ENCODE measurements around the gene ALPL. TPM values are rescaled to one million over a fixed set of nuclear protein-coding genes. Genes with fewer than 3 reads are reported as not detected.

ALPL gene
- polyA plus RNA-seq, 1 donor: 3.0 TPM

DNA sequence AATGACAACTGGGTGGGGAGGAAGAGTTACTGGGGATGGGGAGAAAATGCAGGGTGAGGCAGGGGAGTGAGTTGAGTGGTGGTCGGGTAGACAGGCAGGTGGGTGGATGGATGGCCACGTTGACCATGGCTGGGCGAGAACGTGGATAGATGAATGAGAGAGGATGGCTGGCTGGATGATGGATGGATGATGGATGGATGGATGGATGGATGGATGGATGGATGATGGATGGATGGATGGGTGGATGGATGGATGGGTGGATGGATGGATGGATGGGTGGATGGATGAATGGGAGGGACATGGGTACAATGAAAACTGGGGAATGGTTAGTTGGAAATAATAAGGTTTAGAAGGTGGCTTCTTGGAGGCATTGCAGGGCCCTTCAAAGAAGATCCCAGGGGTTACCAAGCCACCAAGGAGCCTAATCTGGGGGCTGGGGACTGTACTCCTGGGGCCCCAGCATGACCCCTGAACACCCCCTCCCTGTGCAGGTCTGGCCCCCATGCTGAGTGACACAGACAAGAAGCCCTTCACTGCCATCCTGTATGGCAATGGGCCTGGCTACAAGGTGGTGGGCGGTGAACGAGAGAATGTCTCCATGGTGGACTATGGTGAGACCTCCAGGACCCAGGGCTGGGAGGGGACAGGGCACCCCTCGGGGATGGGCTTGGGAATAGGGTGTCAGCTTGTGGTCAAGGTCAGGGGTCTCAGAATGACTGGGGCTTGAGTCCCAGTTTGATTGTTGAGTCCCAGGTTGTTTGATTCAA, 67.0 kb downstream of the ALPL start:
- no peak for DNase-seq (ENCODE audit: low read depth)

- DNase-seq (ENCODE audit: low read depth): no peak
Observed at GRCh38 chr1:21576798-21577187, 67.6 kb downstream of the ALPL start.

DNA sequence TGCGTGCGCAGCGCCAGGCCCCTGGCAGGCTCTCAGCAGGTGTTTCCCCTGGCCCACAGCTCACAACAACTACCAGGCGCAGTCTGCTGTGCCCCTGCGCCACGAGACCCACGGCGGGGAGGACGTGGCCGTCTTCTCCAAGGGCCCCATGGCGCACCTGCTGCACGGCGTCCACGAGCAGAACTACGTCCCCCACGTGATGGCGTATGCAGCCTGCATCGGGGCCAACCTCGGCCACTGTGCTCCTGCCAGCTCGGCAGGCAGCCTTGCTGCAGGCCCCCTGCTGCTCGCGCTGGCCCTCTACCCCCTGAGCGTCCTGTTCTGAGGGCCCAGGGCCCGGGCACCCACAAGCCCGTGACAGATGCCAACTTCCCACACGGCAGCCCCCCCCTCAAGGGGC, 68.1 kb downstream of the ALPL start:
- DNase-seq (ENCODE audit: low read depth): no peak

GRCh38 chr1:21577933-21578332, 68.7 kb downstream of the ALPL start:
- no peak for DNase-seq (ENCODE audit: low read depth)

GRCh38 chr1:21579791-21580190, 70.6 kb downstream of the ALPL start:
- no peak for DNase-seq (ENCODE audit: low read depth)

GRCh38 chr1:21584096-21584495, 74.9 kb downstream of the ALPL start:
- DNase-seq (ENCODE audit: low read depth): no peak

DNA sequence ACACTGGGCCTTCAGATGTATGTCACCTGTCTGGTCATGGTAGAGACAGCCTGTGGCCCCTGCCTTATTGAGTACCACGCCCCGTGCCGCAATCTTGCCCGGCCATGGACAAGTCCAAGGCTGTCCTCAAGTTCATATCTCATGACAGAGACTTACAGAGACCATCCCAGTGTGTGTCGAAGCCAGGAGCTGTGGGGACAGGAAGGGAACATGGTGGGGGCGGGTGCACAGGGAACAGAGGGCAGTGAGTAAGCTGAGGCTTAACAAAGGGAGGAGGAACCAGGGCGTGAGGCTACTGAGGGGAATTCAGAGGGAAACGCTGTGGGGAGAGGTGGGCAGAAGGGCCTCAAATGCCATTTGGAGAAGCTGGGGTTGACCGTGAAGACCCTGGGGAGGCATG, 75.8 kb downstream of the ALPL start:
- no peak for DNase-seq (ENCODE audit: low read depth)

DNA sequence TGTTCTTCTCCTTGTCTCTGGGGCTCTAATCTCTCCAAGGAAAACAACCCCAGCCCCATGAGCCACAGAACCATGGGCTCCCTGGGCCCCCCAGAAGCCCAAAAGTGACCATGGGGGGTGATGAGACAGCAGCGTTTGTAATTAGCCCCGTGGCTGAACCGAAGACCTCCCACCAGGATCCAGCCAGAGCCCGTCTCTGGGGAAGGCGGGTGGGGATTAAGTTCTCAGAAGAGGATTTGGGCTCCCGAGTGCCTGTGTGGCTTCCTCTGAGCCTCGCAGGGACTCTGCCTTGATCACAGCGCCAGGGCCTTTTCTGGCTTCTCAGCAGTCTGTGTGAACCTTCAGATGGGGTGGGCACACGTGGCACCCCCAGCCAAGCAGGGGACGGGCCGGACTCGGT, 77.0 kb downstream of the ALPL start:
- no peak for DNase-seq (ENCODE audit: low read depth)

- DNase-seq (ENCODE audit: low read depth): no peak
Observed at GRCh38 chr1:21586846-21587601, 77.8 kb downstream of the ALPL start.

DNA sequence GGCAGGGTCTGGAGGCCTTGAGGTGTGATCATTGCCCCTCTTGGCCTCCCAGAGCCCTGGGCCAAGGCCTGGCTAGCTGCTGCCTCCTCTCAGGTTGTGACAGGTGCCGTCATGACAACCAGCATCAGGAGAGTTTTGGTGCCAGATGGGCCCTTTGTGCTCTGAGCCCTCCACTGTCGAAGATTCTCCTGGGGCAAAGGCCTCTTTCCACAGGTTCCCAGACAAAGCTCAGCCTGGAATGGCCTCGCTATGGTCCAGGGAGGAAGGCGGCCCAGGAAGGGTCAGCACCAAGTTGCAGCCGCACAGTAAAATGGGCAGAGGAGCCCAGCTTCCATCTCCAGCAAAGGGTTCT, 78.4 kb downstream of the ALPL start:
- DNase-seq (ENCODE audit: low read depth): no peak

DNA sequence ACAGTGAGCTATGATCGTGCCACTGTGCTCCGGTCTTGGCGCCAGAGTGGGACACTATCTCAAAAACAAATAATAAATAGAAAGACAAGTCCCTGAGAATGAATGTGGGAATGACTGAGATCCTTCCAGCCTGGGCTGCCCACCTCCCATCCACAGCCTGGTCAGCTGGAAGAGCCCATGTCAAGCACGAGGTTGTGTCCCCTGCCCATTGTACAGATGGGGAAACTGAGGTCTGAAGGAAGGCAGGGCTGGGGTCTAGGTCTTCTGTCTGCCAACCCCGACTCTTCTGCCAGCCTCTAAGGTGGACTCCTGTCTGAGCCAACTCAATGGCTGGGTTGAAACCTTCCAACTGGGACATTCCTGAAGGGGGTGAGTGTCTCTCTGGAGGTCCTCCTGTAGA, 80.4 kb downstream of the ALPL start:
- no peak for DNase-seq (ENCODE audit: low read depth)

DNA sequence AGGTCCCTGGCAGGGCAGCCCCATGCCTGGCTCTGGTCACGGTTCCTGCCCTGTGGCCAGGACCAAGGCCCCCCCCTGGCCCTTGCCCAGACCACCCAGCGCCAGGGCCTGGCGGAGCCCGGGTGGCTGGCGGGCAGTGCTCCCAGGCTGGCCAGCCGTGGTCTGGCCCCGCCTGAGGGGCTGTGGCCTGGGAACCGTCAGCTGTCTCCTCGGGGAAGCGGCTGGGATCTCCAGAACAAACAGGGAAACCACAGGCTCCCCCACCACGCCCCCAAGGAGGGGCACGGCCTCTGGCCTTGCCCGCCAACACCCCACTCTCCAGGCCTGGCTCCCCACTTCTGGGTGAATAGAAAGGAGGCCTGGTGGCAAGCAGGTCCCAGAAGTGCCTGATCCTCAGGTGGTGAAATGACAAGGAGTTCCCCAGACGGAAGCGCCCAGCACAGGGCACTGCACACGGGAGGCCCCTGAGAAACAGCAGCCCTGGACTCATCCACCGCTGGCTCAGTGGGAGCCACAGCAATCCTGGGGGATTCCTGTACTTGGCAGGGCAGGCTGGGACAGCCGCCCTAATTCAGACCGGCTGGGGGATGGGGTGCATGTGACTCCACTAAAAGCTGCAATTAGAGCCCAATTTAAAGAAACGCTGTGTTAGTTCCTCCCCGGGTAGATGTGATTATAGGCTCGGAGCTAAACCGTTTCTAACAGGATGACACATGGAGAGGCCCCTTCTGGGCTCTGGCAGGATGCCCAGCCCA, 81.1 kb downstream of the ALPL start:
- no peak for DNase-seq (ENCODE audit: low read depth)

GRCh38 chr1:21590934-21591333, 81.7 kb downstream of the ALPL start:
- no peak for DNase-seq (ENCODE audit: low read depth)

GRCh38 chr1:21592086-21592865, 83.1 kb downstream of the ALPL start:
- DNase-seq (ENCODE audit: low read depth): no peak

DNA sequence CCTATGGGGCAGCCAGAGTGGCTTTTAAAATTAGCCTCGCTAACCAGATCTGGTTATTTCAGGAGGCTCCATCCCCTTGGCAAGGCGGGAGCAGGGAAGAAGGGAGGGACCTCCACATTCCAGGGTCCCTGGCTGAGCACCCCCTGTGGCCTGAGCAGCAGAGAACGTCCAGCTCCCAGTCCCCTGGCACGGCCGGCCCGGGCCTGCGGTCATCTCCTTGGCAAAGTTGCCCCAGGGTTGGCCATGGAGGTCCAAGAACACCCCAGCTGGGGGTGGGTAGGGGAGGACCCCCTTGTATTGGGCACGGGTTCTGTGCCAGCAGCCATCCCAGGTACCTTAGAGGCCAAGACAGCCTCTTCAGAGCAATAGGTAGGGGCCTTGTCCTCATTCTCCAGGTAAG, 84.0 kb downstream of the ALPL start:
- DNase-seq (ENCODE audit: low read depth): no peak

DNA sequence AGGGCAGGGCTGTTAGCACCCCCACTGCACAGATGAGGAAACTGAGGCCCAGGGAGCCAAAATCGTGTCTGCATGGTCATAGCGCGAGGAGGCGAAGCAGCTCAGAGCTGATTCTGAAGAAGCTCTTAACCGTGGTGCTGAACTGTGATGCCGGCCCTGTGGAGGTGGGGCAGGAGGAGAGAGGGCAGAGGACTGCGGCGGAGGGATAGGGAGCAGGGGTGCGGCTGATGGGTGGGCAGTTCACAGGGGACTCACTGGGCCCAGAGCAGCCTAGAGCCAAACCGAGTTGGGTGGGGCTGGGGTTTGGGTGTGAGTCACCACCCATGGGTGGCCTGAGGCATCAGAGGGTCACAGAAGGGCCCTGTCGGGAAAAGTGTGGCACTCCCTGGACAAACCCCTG, 85.3 kb downstream of the ALPL start:
- no peak for DNase-seq (ENCODE audit: low read depth)

DNA sequence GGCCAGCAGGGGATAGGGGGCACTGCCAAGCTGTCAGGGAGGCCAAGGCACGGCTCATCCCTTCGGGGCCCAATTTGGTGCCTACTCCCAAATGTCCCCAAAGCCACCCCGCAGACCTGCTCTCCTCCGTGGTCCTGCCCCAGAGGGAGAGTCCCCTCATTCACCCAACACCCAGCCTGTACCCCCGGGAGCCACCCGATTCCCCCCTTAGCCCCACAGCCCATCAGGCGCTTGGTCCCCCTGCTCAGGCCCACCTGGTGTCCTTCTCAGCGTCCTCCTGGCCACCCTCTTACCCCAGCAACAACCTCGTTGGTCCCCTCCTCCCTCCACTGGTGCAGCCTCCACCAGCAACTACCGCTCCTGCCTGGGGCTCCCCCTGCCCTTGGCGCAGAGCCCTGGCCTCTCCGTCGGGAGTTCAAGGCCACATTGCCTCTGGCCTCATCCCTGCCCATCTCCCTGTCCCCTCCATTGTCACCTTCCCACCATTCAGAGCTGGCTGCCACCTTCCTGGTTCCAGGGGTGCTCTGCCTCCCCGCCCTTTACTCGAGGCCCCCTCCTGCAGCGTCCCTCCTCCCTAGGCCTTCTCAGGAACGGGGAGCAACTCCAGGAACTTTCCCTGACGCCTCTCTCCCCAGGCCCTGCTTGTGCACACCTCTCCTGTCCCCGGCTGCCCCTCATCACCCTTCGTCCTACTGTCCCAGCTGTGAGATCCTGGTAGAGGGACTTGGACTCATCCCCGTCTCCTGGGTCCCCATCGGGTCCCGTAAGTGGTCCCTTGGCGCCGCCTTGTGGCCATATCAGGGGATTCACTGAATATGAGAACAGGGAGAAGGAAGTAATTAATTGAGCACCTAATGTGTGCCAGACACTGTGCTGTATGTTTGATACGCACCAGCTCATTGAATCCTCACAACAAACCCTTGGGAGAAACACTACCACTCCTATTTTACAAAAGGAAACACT, 86.0 kb downstream of the ALPL start:
- no peak for DNase-seq (ENCODE audit: low read depth)

GRCh38 chr1:21596174-21596573, 87.0 kb downstream of the ALPL start:
- DNase-seq (ENCODE audit: low read depth): no peak

- DNase-seq (ENCODE audit: low read depth): no peak
Observed at GRCh38 chr1:21596628-21597027, 87.4 kb downstream of the ALPL start.

- DNase-seq (ENCODE audit: low read depth): no peak
Observed at GRCh38 chr1:21597753-21598152, 88.5 kb downstream of the ALPL start.

DNA sequence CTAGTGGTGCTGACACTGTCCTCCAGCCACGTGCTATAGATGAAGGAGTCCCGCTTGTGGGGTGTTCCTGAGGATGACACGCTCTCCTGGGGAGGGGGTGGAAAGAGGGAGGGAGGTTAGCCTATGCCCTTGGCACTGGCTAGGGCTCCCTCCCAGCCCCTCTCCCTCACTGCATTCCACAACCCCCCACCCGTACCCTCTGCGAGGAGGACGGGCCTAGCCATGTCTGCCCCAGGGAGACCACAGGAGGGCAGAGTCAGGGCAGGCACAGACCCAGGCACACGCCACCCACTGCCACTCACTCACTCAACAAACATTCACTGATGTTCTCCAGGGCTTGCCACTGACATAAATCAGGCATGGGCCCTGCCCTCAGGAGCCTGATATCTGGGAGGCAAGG, 89.2 kb downstream of the ALPL start:
- DNase-seq (ENCODE audit: low read depth): no peak
